Kasumi-1 (cell line): Measurements from ENCODE around the gene SSTR5.

Source experiments
- DNase-seq, 2 experiments: peaks; one replicate each; lab custom pipeline; 2025; lab: John Stamatoyannopoulos, UW

Gene SSTR5

GRCh38 chr16:1102921-1103635, 30.5 kb downstream of the SSTR5 start:
- peak in 1 of 2 experiments; percentile 6 for DNase-seq

- no peak for DNase-seq
Observed at GRCh38 chr16:1103636-1103980, 31.1 kb downstream of the SSTR5 start.

- DNase-seq, result peak in 1 of 2 experiments; percentile 1
Observed at GRCh38 chr16:1105888-1106620, 33.5 kb downstream of the SSTR5 start.

GRCh38 chr16:1106659-1107058, 34.1 kb downstream of the SSTR5 start:
- DNase-seq, result no peak

GRCh38 chr16:1107141-1107540, 34.6 kb downstream of the SSTR5 start:
- DNase-seq, result no peak

GRCh38 chr16:1107731-1108130, 35.2 kb downstream of the SSTR5 start:
- DNase-seq, result no peak

GRCh38 chr16:1108299-1109252, 36.0 kb downstream of the SSTR5 start:
- DNase-seq, result no peak

- DNase-seq, result no peak
Observed at GRCh38 chr16:1109648-1110047, 37.1 kb downstream of the SSTR5 start.

GRCh38 chr16:1112506-1113184, 40.1 kb downstream of the SSTR5 start:
- DNase-seq, result no peak

GRCh38 chr16:1113489-1113888, 40.9 kb downstream of the SSTR5 start:
- DNase-seq, result no peak

GRCh38 chr16:1113889-1114526, 41.5 kb downstream of the SSTR5 start:
- DNase-seq, result no peak

- no peak for DNase-seq
Observed at GRCh38 chr16:1116693-1117077, 44.1 kb downstream of the SSTR5 start.

- no peak for DNase-seq
Observed at GRCh38 chr16:1117176-1117900, 44.8 kb downstream of the SSTR5 start.

- no peak for DNase-seq
Observed at GRCh38 chr16:1117926-1118325, 45.4 kb downstream of the SSTR5 start.

- DNase-seq, result no peak
Observed at GRCh38 chr16:1119129-1119528, 46.6 kb downstream of the SSTR5 start.

GRCh38 chr16:1119766-1120576, 47.4 kb downstream of the SSTR5 start:
- no peak for DNase-seq

GRCh38 chr16:1120577-1120941, 48.0 kb downstream of the SSTR5 start:
- no peak for DNase-seq

GRCh38 chr16:1121009-1121408, 48.5 kb downstream of the SSTR5 start:
- DNase-seq, result no peak

GRCh38 chr16:1121601-1122397, 49.3 kb downstream of the SSTR5 start:
- DNase-seq, result no peak
